ENCODE results near the gene COPB1. TPM values are rescaled to one million over a fixed set of nuclear protein-coding genes. Genes with fewer than 3 reads are reported as not detected.

COPB1 gene
- total RNA-seq, 1 donor from 2014 or later, result 108 TPM

DNA sequence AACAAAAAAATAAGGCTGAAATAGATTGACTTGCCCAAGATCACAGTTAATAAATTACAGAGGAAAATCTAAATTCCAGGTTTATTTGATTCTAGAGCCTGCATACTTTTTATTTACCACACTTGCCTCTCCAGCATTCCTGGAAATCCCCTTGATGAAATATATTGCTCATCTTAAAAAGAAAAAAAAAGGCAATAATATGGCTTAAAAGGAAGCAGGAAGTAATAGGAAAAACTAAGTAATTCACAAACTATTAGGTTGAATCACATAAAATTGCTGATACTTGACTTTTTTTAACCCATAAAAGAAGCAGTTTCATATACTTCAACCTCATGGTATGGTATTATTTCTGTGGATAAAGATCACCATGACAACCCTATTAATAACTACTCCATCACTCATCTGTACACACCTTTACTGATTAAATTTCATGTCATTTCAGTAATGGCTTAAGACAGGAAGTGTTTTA lies 52.9 kb downstream of the COPB1 start:
- TF ChIP-seq, protein P1, sequence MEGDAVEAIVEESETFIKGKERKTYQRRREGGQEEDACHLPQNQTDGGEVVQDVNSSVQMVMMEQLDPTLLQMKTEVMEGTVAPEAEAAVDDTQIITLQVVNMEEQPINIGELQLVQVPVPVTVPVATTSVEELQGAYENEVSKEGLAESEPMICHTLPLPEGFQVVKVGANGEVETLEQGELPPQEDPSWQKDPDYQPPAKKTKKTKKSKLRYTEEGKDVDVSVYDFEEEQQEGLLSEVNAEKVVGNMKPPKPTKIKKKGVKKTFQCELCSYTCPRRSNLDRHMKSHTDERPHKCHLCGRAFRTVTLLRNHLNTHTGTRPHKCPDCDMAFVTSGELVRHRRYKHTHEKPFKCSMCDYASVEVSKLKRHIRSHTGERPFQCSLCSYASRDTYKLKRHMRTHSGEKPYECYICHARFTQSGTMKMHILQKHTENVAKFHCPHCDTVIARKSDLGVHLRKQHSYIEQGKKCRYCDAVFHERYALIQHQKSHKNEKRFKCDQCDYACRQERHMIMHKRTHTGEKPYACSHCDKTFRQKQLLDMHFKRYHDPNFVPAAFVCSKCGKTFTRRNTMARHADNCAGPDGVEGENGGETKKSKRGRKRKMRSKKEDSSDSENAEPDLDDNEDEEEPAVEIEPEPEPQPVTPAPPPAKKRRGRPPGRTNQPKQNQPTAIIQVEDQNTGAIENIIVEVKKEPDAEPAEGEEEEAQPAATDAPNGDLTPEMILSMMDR (conservative IDR thresholded peaks at IDR 0.05), result no peak
- Mint-ChIP-seq H3K9me3 (no peaks in the 10 kb centered on the region), H3K4me3 (no peak overlapping the region), H3K27me3 (no peaks in the 10 kb centered on the region), H3K4me1 (ENCODE audit: unreplicated experiment) (peaks cover 6% of the 10 kb centered on the region), H3K27ac (peak overlapping the region; percentile 58), H3K36me3 (peaks cover 7% of the 10 kb centered on the region)
- DNase-seq (ENCODE audit: extremely low spot score, unreplicated experiment), result no peak

DNA sequence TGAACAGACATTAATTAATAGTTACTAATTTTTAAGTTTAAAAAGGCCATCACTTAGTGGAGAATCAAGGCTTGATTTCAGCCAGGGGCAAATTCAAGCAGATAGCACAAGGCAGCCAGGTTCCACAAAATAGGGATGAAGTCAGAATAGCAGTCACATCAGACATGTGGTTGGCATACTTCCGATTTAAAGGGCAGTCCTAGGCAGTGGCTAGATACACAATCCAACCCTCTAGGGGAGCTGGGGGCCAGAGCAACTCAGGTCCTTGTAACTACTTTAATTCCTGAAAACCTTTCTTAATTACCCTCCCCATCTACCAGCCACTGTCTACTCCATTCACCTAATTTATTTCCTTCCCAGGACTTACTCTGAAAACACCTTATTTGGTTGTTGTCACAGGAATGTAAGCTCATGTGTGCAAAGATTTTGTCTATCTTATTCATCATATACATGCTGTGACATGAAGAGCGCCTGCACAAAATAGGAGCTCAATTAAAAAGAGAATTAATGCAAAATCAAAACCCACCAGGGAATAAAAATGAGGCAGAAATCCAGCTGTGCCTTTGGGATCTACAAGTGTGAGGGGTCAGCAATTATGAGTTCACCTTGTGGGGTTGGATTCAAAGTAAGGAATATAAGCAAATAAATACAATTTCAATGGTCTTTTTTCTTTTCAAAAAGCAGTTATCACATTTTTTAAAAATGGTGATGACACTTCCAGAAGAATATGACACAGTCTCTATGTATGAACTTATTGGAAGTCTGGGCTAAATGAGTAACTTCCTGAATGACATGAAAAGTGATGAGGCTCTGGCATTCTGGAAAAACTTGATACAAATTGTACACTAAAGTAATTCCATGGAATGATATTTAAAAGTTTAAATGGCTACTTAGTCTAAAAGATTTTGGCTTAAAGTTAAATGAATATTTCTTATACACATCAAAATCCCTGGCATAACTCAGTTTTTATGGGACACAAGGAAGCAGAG lies 53.8 kb downstream of the COPB1 start:
- TF ChIP-seq, protein P1 (conservative IDR thresholded peaks at IDR 0.05), result no peak
- no peaks in the 10 kb centered on the region for H3K9me3 Mint-ChIP-seq
- no peak for DNase-seq (ENCODE audit: extremely low spot score, unreplicated experiment)
- no peak overlapping the region for H3K27ac Mint-ChIP-seq
- no peak overlapping the region for H3K4me3 Mint-ChIP-seq
- H3K27me3 Mint-ChIP-seq, result no peaks in the 10 kb centered on the region
- peaks cover under 1% of the 10 kb centered on the region for H3K36me3 Mint-ChIP-seq
- peaks cover 6% of the 10 kb centered on the region for H3K4me1 Mint-ChIP-seq (ENCODE audit: unreplicated experiment)

DNA sequence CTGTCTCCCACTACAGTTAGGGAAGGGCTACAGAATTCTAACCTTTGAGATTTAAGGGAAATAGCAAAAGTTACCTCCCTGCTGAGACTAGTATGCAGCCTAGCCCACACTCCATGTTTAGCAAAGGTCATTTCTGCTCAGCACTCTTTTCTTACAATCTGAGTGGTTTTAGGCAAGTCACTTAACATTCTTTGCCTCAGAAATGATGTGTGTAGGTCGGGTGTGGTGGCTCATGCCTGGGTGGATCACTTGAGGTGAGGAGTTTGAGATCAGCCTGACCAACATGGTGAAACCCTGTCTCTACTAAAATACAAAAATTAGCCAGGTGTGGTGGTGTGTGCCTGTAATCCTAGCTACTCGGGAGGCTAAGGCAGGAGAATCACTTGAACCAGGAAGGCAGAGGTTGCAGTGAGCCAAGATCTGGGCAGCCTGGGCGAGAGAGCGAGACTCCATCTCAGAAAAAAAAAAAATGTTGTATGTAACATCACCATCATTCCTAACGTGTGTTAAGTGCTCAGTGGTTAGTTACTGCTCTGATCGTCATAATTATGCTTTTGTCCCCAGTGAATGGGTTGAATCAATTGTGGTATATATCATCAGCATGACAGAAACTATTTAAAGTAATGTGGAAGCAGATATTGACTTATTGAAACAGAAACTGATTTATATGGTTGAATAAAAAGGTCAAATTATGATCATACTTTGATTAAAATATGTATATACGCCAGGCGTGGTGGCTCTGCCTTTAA lies 55.0 kb downstream of the COPB1 start:
- Mint-ChIP-seq H3K27ac (no peak overlapping the region), H3K27me3 (no peaks in the 10 kb centered on the region), H3K4me3 (no peak overlapping the region), H3K4me1 (ENCODE audit: unreplicated experiment) (peaks cover 6% of the 10 kb centered on the region), H3K36me3 (no peaks in the 10 kb centered on the region), H3K9me3 (no peaks in the 10 kb centered on the region)
- DNase-seq (ENCODE audit: extremely low spot score, unreplicated experiment), result no peak
- TF ChIP-seq, protein P1 (conservative IDR thresholded peaks at IDR 0.05), result no peak

DNA sequence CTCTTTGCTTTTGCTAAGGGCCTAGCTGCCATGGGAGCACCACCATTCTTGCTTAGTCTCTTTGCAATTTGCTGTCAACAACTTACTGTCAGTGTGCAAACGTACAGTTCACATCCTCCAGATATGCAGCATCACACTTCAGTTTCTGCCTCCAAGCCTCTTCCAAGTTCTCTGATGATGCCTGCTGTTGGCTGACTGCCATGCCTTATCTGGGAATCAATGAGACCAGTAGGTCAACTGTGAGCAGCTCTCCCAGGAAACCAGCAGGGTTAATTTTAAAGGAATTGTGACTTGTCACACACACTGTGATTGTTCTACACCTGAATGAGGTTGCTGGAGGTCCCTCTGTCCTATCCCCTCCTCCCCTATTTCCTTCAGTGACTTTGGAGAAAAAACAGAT lies 56.0 kb downstream of the COPB1 start:
- H3K9me3 Mint-ChIP-seq, result no peaks in the 10 kb centered on the region
- H3K36me3 Mint-ChIP-seq, result no peaks in the 10 kb centered on the region
- TF ChIP-seq, protein P1 (conservative IDR thresholded peaks at IDR 0.05), result no peak
- DNase-seq (ENCODE audit: extremely low spot score, unreplicated experiment), result no peak
- no peak overlapping the region for H3K27ac Mint-ChIP-seq
- H3K4me3 Mint-ChIP-seq, result no peak overlapping the region
- peaks cover 6% of the 10 kb centered on the region for H3K4me1 Mint-ChIP-seq (ENCODE audit: unreplicated experiment)
- H3K27me3 Mint-ChIP-seq, result no peaks in the 10 kb centered on the region

- Mint-ChIP-seq H3K36me3 (no peaks in the 10 kb centered on the region), H3K27me3 (peaks cover 7% of the 10 kb centered on the region), H3K4me3 (no peak overlapping the region), H3K27ac (no peak overlapping the region), H3K4me1 (ENCODE audit: unreplicated experiment) (no peaks in the 10 kb centered on the region), H3K9me3 (no peaks in the 10 kb centered on the region)
- DNase-seq (ENCODE audit: extremely low spot score, unreplicated experiment), result no peak
- TF ChIP-seq, protein P1 (conservative IDR thresholded peaks at IDR 0.05), result no peak
Measured at GRCh38 chr11:14435717-14436512, 63.7 kb downstream of the COPB1 start.

Measured in type B pancreatic cell (in vitro differentiated cells).